ENCODE measurements around the gene SYNGR1.
A peak's percentile ranks its signal among the peaks of the same experiment; 100 is the strongest.

DNA sequence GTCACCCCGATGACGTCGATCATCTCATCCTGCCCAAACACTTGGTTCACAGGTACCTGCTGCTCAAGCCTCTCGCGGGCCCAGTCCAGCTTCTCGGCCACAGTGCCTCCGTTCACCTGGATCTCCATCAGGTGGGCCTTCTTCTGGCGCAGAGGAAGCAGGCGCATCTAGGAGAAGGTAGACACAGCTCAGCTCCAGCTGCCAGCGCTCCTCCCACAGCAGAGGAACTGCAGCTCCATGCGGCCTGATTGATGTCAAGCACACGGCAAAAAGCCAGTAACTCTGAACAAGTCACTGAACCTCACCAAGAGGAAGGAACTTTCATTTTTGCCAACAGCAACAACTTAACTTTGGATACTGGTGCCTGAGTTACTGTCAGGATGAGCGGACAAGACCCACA, 34.4 kb upstream of the SYNGR1 start:
- TF ChIP-seq JUN (IDR thresholded peaks at IDR 0.05; ENCODE audit: low read depth, low read length) = no peak
- no peak for TF ChIP-seq TBP (IDR thresholded peaks at IDR 0.05; ENCODE audit: low read depth, low read length)
- TF ChIP-seq, protein P1, sequence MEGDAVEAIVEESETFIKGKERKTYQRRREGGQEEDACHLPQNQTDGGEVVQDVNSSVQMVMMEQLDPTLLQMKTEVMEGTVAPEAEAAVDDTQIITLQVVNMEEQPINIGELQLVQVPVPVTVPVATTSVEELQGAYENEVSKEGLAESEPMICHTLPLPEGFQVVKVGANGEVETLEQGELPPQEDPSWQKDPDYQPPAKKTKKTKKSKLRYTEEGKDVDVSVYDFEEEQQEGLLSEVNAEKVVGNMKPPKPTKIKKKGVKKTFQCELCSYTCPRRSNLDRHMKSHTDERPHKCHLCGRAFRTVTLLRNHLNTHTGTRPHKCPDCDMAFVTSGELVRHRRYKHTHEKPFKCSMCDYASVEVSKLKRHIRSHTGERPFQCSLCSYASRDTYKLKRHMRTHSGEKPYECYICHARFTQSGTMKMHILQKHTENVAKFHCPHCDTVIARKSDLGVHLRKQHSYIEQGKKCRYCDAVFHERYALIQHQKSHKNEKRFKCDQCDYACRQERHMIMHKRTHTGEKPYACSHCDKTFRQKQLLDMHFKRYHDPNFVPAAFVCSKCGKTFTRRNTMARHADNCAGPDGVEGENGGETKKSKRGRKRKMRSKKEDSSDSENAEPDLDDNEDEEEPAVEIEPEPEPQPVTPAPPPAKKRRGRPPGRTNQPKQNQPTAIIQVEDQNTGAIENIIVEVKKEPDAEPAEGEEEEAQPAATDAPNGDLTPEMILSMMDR (IDR thresholded peaks at IDR 0.05; ENCODE audit: control extremely low read depth in 1 of 3, insufficient read depth in 1 of 3, low read depth in 1 of 3, low read length in 3 of 3) = no peak
- no peak for TF ChIP-seq SP1 (IDR thresholded peaks at IDR 0.05; ENCODE audit: low read depth, low read length)
- no peak for TF ChIP-seq HDAC6 (IDR thresholded peaks at IDR 0.05; ENCODE audit: low read depth, low read length)
- TF ChIP-seq BRCA1 (IDR thresholded peaks at IDR 0.05; ENCODE audit: low read depth, low read length) = no peak
- peak in 1 of 2 experiments; percentile 31 for TF ChIP-seq POLR2A (IDR thresholded peaks at IDR 0.05; ENCODE audit: control extremely low read depth in 1 of 2, low read depth in 2 of 2, low read length in 2 of 2)
- no peak for TF ChIP-seq KDM5A (IDR thresholded peaks at IDR 0.05; ENCODE audit: low read length)
